Activated CD4-positive, alpha-beta T cell treated with anti-CD3 and anti-CD28 coated beads for 36 hours (primary cell): Measurements from ENCODE around the gene SLC13A2. TPM values are rescaled to one million over a fixed set of nuclear protein-coding genes. Genes with fewer than 3 reads are reported as not detected.
A peak's percentile ranks its signal among the peaks of the same experiment; 100 is the strongest.

Source experiments
- ATAC-seq: fragments of 200-7000 bp; cut with Tn5 transposase; one replicate; pipeline ENCODE4 v1.10.0; 2021; ENCODE audit warnings: mild to moderate bottlenecking, moderate library complexity
- CTCF ChIA-PET: fragments of 350-600 bp; sonication (Branson Sonifier 250); formaldehyde crosslinking; loops from one replicate; lab custom pipeline; 2021; ENCODE audit warnings: antibody characterized with exemption; lab: Charles Lee
- POLR2A ChIA-PET: fragments of 350-600 bp; sonication (Branson Sonifier 250); formaldehyde crosslinking; loops from one replicate; lab custom pipeline; 2021; ENCODE audit warnings: antibody characterized with exemption, inconsistent platforms; lab: Charles Lee
- DNase-seq: peaks from one replicate; pipeline ENCODE4 v3.0.0-alpha.2; 2020
- H3K27ac Mint-ChIP-seq: one replicate; pipeline ENCODE4 v1.8.0; 2021; ENCODE audit warnings: mixed read lengths
- H3K27me3 Mint-ChIP-seq: one replicate; pipeline ENCODE4 v1.8.0; 2021; ENCODE audit warnings: mixed read lengths
- H3K36me3 Mint-ChIP-seq: one replicate; pipeline ENCODE4 v1.8.0; 2021; ENCODE audit warnings: low read depth, mixed read lengths
- H3K4me1 Mint-ChIP-seq: one replicate; pipeline ENCODE4 v1.8.0; 2021; ENCODE audit warnings: mixed read lengths
- H3K4me3 Mint-ChIP-seq: one replicate; pipeline ENCODE4 v1.8.0; 2021; ENCODE audit warnings: mild to moderate bottlenecking, moderate library complexity, mixed read lengths
- H3K9me3 Mint-ChIP-seq: one replicate; pipeline ENCODE4 v1.8.0; 2021; ENCODE audit warnings: low read depth, mixed read lengths
- intact Hi-C, 2 experiments: fragments of 100-400 bp; cut with DNase I in 1 of 2; cut with micrococcal nuclease in 1 of 2; formaldehyde crosslinking; loops; one replicate each; pipeline versions ENCODE4 v1.14.2 to v1.15.1; 2022 to 2024; cut with DNase I, micrococcal nuclease
- total RNA-seq, 2 experiments: library from RNA; stranded (reverse); gene quantifications; one replicate each; pipeline ENCODE4 v1.2.3, GENCODE V29; 2021

SLC13A2 gene
- total RNA-seq, 2 experiments from 2014 or later: not detected

DNA sequence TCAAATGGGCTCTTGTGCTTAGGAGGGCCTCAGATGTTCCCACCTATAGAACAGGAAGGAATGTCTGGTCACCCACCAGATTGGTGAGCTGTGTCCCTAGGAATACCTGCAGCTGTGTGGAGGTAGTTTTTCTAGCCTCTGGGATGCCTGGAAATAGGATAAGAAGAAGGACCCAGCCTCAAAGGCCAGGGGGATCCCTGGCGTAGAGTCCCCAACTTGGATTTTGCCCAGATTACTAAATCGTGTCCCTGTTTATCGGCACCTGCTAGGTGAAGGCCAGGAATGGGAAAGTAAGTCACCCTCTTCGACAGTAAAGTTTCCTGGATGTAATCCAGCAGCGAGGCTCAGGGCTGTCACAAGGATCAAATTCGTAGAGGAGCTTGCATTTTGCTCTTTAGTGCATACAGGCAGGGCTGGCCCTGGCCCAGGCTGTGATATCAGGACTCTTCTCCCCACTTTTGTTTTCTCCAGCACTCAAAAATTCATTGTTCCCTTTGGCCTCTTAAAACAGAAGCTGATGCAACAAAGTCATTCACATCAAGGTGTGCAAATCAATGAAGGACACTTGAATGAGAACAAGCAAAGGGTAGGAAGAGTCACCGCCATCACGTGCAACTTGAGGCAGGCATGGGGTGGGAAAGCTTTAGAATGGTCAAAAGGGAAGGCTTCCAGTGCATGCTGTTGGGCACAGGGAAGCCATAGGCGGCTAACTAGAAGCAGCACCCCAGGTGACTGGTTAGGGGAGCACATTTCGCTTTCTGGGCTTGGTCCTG, 7.5 kb downstream of the SLC13A2 start:
- Mint-ChIP-seq H3K27me3 (no peaks in the 10 kb centered on the region), H3K27ac (no peak overlapping the region), H3K36me3 (no peaks in the 10 kb centered on the region), H3K4me1 (peaks cover 6% of the 10 kb centered on the region), H3K4me3 (no peak overlapping the region), H3K9me3 (no peaks in the 10 kb centered on the region)
- POLR2A ChIA-PET: interaction anchor here (0.6 kb wide), 1 partner anchor 2000 kb away, joined by 3 read pairs; no protein-coding TSS in a partner anchor
- no peak for DNase-seq
- intact Hi-C loops: no loop called here
- CTCF ChIA-PET: interaction anchor here (0.6 to 1.2 kb wide), 4 partner anchors 13 to 445 kb away, joined by 3 to 4 read pairs (median 3); no protein-coding TSS in a partner anchor
- ATAC-seq: no peak

DNA sequence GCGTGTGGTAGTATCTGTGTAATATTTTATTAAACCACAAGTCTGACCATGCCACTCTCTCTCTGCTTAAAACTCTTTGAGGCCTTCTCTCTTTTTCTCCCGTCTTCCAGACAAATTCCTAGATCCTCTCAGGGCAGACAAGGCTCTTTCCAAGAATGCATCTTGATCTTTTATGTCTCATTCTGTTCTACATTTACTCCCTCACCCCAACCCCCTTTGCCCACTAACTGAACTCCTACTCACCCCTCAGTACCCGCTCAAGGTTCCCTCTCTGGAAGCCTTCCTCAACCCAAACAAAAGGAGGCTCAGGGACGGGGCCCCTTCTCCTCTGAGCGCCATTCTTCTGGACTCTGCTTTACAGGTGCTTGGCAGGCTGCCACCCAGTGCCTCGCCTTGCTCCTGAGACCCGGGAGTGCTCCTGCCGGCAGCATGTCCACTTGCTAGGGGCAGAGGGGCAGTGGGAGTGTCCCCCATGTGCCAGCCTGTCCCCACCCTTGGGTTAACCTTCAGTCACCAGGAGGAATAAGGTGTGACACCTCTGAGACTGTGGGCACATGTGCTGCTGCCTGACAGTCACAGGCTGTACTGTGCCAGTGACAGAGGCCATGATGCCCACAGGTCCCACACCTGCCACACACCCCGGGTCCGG, 9.2 kb downstream of the SLC13A2 start:
- intact Hi-C loops: no loop called here
- no peak overlapping the region for H3K27ac Mint-ChIP-seq
- H3K9me3 Mint-ChIP-seq: no peaks in the 10 kb centered on the region
- H3K27me3 Mint-ChIP-seq: no peaks in the 10 kb centered on the region
- ATAC-seq (no peak), DNase-seq (no peak)
- POLR2A ChIA-PET: no interaction called here
- H3K4me1 Mint-ChIP-seq: peaks cover 6% of the 10 kb centered on the region
- no peaks in the 10 kb centered on the region for H3K36me3 Mint-ChIP-seq
- CTCF ChIA-PET: no interaction called here
- no peak overlapping the region for H3K4me3 Mint-ChIP-seq

GRCh38 chr17:28484296-28484695, 10.9 kb downstream of the SLC13A2 start:
- ATAC-seq (peak; percentile 79), DNase-seq (peak; percentile 15)
- ChIA-PET CTCF (interaction anchor here (0.7 to 1.0 kb wide), 3 partner anchors 15 to 160 kb away, joined by 3 read pairs; no protein-coding TSS in a partner anchor), POLR2A (no interaction called here)
- no peak overlapping the region for H3K27ac Mint-ChIP-seq
- H3K36me3 Mint-ChIP-seq: no peaks in the 10 kb centered on the region
- intact Hi-C loops: no loop called here
- H3K27me3 Mint-ChIP-seq: no peaks in the 10 kb centered on the region
- H3K9me3 Mint-ChIP-seq: no peaks in the 10 kb centered on the region
- peaks cover 6% of the 10 kb centered on the region for H3K4me1 Mint-ChIP-seq
- H3K4me3 Mint-ChIP-seq: no peak overlapping the region

DNA sequence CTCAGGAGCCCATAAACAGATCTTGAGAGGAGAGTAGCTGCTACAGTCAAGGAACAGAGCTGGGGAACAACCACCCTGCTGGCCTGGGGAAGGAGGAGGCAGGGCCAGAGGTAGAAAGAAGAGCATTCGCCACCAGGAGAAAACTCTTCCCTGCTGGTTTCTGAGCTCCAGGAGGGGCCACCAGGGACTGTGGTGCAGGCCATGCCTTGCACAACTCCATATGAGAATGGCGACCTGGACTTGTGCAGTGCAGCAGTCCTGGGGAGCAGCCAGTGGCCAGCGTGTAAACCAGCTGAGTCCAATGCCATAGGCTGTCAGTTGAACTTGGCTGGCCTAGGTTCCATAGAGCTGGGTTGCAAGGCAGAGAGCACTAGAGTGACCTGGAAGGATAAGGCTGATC, 11.6 kb downstream of the SLC13A2 start:
- CTCF ChIA-PET: interaction anchor here (0.7 to 0.9 kb wide), 3 partner anchors 35 to 127 kb away, joined by 3 read pairs; no protein-coding TSS in a partner anchor
- Mint-ChIP-seq H3K9me3 (no peaks in the 10 kb centered on the region), H3K4me3 (no peak overlapping the region), H3K27me3 (no peaks in the 10 kb centered on the region), H3K36me3 (no peaks in the 10 kb centered on the region), H3K4me1 (peaks cover 6% of the 10 kb centered on the region), H3K27ac (no peak overlapping the region)
- no peak for DNase-seq
- no peak for ATAC-seq
- intact Hi-C loops: no loop called here
- POLR2A ChIA-PET: no interaction called here

DNA sequence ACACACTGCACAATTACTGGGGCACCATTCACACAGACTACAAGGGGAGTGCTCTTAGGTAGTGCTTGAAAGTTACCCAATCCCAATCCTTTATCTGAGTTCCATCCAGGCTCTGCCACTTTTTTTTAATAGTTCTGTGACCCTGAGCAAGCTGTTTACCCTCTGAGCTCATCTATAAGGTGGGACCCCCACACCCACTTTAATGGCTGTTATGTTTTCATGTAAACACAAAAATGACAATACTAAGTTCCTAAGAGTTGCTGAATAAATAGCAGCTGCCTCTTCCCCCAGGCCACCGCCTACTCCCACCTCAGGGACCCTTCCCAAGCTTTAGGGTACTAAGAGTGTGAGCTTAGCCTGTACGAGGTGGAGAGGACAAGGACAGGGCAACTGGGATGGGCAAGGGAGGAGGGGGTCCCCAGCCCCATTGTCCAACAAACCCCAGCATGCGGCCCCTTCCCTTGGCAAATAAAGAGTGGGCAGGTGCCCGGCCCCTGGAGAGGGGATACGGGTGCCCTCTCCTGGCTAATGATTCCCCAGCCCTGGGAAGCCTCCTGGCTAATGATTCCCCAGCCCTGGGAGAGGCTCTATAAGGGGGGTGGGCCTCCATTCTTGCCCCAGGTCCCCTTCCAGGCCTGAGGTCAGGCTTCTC, 14.6 kb downstream of the SLC13A2 start:
- ChIA-PET CTCF (interaction anchor here (1.0 kb wide), 1 partner anchor 53 kb away, joined by 3 read pairs; no protein-coding TSS in a partner anchor), POLR2A (no interaction called here)
- H3K36me3 Mint-ChIP-seq: no peaks in the 10 kb centered on the region
- no peak for DNase-seq
- no peak overlapping the region for H3K27ac Mint-ChIP-seq
- no peak for ATAC-seq
- intact Hi-C loops: no loop called here
- H3K4me3 Mint-ChIP-seq: no peak overlapping the region
- peaks cover 6% of the 10 kb centered on the region for H3K4me1 Mint-ChIP-seq
- peaks cover 4% of the 10 kb centered on the region for H3K27me3 Mint-ChIP-seq
- no peaks in the 10 kb centered on the region for H3K9me3 Mint-ChIP-seq

GRCh38 chr17:28488533-28489276, 15.3 kb downstream of the SLC13A2 start:
- intact Hi-C loops: no loop called here
- peaks cover 6% of the 10 kb centered on the region for H3K4me1 Mint-ChIP-seq
- no peak overlapping the region for H3K4me3 Mint-ChIP-seq
- no peaks in the 10 kb centered on the region for H3K36me3 Mint-ChIP-seq
- POLR2A ChIA-PET: no interaction called here
- CTCF ChIA-PET: interaction anchor here (0.6 kb wide), 1 partner anchor 13 kb away, joined by 3 read pairs; no protein-coding TSS in a partner anchor
- ATAC-seq: no peak
- H3K27ac Mint-ChIP-seq: no peak overlapping the region
- no peaks in the 10 kb centered on the region for H3K9me3 Mint-ChIP-seq
- peaks cover 5% of the 10 kb centered on the region for H3K27me3 Mint-ChIP-seq
- no peak for DNase-seq

DNA sequence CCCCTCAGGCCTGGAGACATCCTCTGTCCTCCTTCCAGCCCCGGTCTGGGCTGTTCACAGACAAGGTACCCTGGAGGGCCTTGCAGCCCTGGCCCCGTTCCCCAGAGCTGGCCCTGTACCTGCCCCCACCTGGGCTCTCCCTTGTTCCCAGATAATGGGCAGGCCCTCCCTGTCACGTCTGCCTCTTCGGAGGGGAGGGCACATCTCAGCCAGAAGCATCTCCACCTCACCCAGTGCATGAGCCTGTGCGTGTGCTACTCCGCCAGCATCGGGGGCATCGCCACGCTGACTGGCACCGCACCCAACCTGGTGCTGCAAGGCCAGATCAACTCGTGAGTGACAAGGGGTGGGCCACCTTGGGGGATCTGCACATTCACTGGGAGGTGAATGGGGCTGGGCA, 17.8 kb downstream of the SLC13A2 start:
- no peak for DNase-seq
- Mint-ChIP-seq H3K27me3 (peaks cover 5% of the 10 kb centered on the region), H3K4me3 (no peak overlapping the region), H3K4me1 (no peaks in the 10 kb centered on the region), H3K9me3 (no peaks in the 10 kb centered on the region), H3K36me3 (no peaks in the 10 kb centered on the region), H3K27ac (no peak overlapping the region)
- intact Hi-C loops: no loop called here
- ChIA-PET POLR2A (no interaction called here), CTCF (interaction anchor here (0.6 to 1.1 kb wide), 2 partner anchors 20 to 156 kb away, joined by 3 to 6 read pairs; no protein-coding TSS in a partner anchor)
- ATAC-seq: no peak

- intact Hi-C loops: no loop called here
- peaks cover 5% of the 10 kb centered on the region for H3K27me3 Mint-ChIP-seq
- CTCF ChIA-PET: interaction anchor here (0.8 to 1.2 kb wide), 4 partner anchors 28 to 127 kb away, joined by 3 to 6 read pairs (median 4); no protein-coding TSS in a partner anchor
- H3K27ac Mint-ChIP-seq: no peak overlapping the region
- no peaks in the 10 kb centered on the region for H3K4me1 Mint-ChIP-seq
- POLR2A ChIA-PET: no interaction called here
- ATAC-seq (no peak), DNase-seq (no peak)
- no peak overlapping the region for H3K4me3 Mint-ChIP-seq
- no peaks in the 10 kb centered on the region for H3K36me3 Mint-ChIP-seq
- H3K9me3 Mint-ChIP-seq: no peaks in the 10 kb centered on the region
Observed at GRCh38 chr17:28491860-28492259, 18.4 kb downstream of the SLC13A2 start.

GRCh38 chr17:28492352-28493310, 19.2 kb downstream of the SLC13A2 start:
- intact Hi-C loops: no loop called here
- Mint-ChIP-seq H3K36me3 (no peaks in the 10 kb centered on the region), H3K9me3 (no peaks in the 10 kb centered on the region), H3K4me1 (no peaks in the 10 kb centered on the region), H3K27me3 (peaks cover 5% of the 10 kb centered on the region), H3K4me3 (no peak overlapping the region), H3K27ac (no peak overlapping the region)
- ATAC-seq: no peak
- no peak for DNase-seq
- ChIA-PET POLR2A (no interaction called here), CTCF (interaction anchor here (0.6 to 1.2 kb wide), 8 partner anchors 10 to 384 kb away, joined by 3 to 6 read pairs (median 3); no protein-coding TSS in a partner anchor)

GRCh38 chr17:28493460-28493859, 20.0 kb downstream of the SLC13A2 start:
- no peak for ATAC-seq
- ChIA-PET CTCF (interaction anchor here (0.6 to 1.1 kb wide), 6 partner anchors 9 to 383 kb away, joined by 3 to 5 read pairs (median 4); no protein-coding TSS in a partner anchor), POLR2A (no interaction called here)
- no peak for DNase-seq
- no peaks in the 10 kb centered on the region for H3K36me3 Mint-ChIP-seq
- no peaks in the 10 kb centered on the region for H3K9me3 Mint-ChIP-seq
- intact Hi-C loops: no loop called here
- H3K27ac Mint-ChIP-seq: no peak overlapping the region
- H3K27me3 Mint-ChIP-seq: peaks cover 5% of the 10 kb centered on the region
- H3K4me3 Mint-ChIP-seq: no peak overlapping the region
- H3K4me1 Mint-ChIP-seq: no peaks in the 10 kb centered on the region
